HG03060 (cell line): Measurements from ENCODE around the gene EVA1A.

ENCODE experiments used
- ATAC-seq: cut with Tn5 transposase; IDR thresholded peaks from one replicate; pipeline ENCODE4 v1.9.1; 2021; ENCODE audit warnings: low read depth, moderate number of reproducible peaks; ENCODE audit not compliant: unreplicated experiment

Gene EVA1A

DNA sequence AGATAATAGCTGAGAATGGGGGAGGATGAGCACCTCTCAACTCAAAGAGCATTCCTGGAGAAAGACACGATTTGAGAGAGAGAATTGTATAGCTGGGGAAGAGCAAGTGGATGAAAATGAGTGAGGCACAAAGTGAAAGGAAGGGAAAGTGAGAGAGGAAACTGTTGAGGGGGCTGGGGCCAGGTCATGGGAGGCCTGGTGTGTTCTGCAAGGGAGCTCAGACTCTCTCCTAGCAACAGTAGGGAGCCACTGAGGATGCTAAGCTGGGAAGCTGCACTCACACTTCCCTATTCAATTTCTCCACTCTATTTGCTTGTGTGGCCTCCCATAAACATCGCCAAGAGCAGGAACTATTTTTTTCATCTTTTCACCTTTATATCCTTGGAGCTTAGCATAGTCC is 14.8 kb downstream of the EVA1A start:
- ATAC-seq = no peak

DNA sequence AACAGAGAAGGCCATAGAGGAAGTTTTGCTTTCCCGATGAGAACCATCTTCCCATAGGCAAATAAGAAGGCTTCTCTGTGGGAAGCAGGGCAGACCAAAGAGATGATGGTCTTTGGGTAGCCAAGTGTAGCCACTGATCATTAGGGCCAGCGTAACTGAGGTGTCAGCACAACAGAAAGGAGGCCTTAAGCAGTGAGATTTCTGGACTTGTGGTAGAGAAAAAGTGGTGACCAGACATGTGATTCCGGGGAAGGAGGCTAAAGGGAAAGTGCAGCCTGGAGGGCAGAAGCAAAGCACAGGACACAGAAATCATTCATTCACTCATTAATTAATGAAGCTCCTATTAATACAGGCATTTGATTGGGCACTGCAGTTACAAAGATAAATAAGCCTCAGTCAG is 15.4 kb downstream of the EVA1A start:
- ATAC-seq = no peak

DNA sequence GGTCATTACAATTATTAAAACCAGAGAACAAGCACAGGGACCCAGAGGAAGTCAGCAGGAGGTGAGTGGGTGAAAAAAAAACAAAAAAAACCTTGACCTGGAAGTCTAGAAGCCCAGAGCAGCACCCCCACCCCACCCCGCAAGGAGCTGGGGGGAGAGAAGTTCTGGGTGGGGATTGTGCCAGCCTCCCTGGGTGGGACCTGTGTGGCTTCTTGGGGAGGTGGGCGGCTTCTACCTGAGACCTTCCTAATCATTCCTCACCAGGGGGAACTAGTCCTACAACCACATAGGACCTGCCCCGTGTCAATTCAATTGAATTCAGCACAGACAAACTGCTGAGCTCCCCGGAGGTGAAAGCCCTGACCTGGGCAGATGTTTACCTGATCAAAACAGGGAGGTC is 17.3 kb downstream of the EVA1A start:
- no peak for ATAC-seq

DNA sequence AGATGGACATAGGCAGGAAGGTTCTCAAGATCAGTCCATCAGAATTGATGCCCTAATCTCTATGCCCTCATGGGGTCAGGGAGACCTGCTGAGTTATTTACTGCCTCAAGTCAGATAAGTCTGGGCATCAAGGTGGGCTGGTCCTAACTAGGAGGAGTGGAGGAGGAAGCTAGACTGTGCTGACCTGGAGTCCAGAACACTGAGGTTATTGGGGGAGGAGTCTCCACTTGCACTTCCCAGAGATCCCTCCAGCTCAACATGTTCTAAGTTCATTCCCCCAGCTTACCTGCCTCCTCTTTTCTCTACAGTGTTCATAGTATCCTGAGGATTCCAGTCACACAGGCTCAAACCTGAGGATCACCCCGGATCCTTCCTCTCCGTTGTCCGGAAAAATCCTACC is 19.3 kb downstream of the EVA1A start:
- no peak for ATAC-seq

DNA sequence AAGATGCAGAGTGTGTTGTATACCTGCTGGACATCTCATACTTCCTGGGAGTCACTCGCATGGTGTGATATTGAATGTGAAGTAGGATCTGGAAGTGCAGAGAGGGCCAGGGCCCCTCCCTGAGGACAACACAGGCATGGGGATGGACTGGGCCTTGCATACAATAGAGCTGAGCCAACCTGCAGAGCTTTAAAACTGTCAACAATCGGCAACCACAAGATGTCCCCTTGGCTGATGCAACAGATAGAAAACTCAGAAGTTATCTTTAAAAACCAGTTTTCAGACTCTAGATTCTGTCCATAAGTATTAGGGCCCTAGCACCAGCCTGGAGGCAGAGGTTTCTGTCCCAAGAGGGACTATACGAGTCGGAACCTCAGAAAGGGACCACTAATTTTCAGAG is 19.7 kb downstream of the EVA1A start:
- no peak for ATAC-seq

DNA sequence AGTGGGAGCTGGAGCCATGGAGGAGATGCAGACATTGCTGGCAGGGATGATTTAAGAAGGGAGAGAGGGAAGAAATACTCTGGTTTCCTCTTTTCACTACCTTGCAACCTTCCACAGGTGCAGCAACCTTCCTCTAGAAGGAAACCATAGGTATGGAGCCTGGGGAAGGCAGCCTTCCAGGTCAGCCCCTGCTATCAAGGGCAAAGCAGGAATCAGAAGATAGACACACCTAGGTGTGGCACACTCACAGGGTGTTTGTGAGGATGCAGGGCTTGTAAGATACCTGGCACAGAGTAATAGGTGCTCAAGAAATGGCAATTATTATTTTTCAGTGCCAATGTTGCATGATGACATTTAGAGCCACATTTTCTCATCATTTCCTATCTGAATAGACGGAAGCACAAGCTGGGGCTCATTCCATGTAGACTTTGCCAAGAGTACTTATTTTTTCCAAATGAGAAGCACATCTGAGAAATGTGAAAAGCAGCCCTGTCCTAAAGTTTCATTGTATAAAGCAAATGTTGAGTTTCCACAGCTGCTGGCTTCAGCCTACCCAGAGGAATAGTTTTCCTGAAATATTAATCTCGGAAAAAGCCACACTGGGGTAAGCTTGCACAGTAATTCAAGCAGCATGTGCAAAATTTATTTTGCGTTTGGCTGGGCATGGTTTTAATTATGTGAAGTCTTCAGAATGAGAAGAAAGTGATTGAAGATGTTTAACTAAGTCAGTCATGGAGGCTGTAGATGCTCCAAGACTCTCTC is 20.6 kb downstream of the EVA1A start:
- no peak for ATAC-seq

DNA sequence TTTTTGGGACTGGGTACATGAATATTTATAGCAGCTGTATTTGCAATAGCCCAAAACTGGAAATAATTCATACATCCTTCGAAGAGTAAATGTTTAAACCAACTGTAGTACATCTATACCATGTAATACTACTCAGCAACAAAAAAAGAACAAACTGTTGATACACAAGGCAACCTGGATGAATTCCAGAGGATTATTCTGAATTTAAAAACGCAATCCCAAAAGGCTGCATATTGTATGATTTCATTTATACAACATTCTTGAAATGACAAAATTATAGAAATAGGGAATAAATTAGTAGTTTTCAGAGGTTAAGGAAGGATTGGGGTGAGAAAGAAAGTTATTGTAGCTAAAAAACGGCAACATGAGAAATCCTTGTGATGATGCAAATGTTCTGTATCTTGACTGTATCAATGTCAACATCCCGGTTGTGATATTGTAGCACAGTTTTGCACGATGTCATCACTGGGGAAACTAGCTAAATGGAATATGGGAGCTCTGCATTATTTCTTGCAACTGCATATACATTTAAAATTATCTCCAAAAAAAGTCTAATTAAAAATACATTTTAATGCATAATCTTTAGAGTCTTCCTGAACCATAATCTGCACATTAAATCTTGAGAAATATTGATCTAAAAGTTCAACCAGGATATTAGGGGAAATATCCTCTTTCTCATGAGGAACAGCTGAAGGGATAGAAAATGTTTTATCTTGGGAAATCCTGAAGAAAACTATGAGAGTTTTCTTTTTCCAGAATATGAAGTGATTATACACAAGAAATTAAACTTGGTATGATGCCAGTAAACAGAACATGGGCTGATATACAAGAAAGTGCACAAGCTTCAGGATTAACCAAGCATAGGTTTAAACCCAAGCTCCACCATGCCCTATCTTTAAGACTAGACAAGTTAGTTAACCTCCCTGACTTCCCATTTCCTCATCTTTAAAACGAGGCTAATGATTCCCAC is 21.9 kb downstream of the EVA1A start:
- no peak for ATAC-seq

DNA sequence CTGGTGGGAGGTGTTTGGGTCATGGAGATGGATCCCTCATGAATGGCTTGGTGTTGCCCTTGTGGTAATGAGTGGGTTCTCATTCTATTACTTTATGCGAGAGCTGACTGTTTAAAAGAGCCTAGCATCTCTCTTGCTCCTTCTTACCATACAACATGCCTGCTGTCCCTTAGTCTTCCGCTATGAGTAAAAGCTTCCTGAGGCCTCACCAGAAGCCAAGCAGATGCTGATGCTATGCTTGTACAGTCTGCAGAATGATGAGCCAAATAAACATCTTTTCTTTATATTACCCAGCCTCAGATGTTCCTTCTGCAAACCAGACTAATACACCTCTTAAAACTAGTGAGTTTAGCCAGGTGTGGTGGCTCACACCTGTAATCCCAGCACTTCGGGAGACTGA is 23.1 kb downstream of the EVA1A start:
- no peak for ATAC-seq

DNA sequence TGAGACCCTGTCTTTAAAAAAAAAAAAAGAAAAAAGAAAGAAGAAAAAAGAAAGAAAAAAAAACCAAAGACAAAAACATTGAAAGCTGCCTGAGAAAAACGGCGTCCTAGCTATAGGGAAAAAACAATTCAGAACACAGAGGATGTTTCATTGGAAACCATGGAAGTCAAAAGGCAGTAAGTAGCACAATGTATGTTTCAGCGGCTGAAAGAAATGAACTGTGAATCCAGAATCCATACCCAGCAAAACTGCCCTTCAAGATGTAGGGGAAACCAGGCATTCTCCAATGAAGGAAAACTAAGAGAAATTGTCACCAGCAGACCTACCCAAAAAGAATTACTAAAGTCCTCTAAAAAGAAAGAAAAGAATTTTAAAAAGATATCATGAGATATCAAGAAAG is 27.6 kb downstream of the EVA1A start:
- no peak for ATAC-seq

DNA sequence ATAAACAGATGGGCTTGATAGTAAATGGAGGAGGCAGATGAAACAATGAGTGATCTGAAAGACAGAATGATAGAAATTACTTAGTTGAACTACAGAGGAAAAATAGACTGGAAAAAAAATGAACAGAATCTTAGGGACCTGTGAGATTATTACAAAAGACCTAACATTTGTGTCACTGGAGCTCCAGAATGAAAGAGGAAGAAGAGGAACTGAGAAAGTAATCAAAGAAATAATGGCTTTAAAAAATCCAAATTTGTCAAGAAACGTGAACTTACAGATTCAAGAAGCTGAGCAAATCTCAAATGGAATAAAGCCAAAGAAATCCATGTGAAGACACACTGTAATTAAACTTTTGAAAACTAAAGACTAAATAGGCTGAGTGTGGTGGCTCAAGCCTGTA is 28.3 kb downstream of the EVA1A start:
- ATAC-seq = no peak

DNA sequence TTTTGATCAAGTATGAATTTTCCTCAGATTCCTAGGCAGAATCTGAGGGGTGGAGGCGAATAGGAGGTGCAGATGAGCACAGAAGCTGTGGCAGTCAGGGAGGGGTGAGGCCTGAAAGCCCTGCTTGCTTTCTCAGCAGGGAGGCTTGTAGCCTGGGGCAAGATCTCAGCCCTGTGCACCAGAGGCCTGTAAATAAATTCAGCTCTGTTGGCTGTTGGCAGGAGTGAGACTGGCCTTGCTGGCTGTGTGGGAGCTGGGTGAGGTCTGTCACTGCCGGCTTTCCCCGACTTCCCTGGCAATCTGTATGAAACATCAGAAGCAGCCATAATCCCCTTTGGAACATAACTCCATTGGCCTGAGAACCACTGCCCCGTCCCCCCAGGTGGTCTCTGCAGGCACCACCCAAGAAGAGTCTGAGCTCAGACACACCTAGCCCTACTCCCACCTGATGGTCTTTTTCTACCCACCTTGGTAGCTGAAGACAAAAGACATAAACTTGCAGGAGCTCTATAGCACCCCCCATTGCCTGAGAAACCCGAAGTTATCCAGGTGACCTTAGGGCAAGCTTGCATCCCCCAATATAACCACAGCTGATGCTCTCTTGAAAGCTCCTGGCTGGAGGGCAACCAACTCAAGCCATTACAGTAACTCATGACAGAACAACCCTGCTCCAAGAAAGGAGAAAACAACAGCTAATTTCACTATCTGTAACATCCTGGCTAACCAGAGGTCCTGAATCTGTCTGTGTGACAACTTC is 32.3 kb downstream of the EVA1A start:
- ATAC-seq = no peak

DNA sequence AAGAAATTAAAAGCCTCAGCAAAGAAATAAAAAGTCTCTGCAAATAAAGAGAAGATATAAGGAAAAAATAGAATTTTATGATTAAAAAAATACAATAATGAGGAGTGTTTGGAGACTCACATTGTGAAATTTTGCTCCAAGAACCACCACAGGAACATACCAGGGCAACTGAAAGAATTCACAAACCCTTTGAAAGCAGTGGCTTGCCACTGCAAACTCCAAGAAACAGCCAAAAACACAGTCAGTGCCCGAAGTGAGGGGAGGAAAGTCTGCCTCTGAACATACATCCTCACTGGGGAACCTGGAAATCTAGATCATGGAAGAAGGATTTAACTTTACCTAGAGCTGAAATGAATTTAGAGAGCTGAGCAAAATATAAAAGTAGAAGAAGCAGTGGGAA is 33.1 kb downstream of the EVA1A start:
- ATAC-seq = no peak

DNA sequence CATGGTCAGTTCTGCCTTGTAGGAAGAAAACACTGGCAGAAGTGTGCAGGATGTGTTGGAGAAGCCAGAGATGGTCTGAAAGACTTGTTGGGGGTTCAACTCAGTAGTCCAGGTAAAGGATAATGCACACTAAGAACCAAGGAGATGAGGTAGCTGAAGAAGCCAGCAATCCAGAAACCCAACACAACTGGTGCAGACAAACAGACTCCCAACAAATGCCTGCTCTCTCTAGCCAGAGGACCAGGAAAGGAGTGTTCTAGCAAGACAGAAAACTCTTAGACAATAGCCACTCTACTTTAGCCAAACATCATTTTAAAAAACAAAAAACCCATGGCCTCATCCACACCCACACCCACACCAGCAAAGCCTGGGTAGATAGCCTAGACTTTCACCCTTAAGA is 33.9 kb downstream of the EVA1A start:
- ATAC-seq = no peak

DNA sequence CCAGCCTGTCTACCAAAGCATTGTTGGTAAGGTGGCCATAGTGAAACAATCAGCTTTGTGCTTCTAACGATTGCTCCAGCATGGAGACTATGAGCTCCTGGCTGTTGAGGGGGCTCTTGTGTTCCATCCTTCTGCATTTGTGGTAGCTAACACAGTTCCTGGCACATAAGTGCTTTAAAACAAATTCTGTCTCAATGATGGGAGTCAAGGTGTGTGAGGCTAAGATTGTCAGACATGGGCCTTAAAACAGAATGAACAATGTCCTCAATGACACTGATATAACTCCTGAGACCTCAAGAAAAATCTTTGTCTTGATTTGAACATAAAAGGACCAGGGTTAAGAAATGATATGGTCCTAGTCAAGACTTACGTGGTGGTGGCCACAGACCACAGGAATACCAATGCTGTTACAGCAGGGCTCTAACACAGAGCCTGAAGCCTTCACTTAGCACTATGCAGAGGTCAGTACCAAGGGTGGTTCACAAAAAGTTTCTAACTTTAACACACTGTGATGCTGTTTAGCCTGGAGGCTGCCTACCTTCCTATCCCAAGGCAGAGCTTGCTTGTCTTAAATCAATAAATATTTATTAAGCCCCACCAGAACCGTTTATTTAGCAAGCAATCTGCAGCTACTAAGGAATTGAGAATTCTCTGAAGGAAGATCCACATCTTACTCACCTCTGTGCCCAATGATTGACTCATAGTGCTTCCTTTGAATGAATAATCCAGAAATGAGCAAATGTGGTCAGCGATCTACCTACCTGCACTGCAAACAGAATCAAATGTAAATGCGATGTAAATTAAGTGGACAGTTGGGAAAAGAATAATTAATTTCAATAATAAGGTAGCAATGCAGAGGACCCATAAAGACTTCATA is 35.1 kb downstream of the EVA1A start:
- no peak for ATAC-seq

DNA sequence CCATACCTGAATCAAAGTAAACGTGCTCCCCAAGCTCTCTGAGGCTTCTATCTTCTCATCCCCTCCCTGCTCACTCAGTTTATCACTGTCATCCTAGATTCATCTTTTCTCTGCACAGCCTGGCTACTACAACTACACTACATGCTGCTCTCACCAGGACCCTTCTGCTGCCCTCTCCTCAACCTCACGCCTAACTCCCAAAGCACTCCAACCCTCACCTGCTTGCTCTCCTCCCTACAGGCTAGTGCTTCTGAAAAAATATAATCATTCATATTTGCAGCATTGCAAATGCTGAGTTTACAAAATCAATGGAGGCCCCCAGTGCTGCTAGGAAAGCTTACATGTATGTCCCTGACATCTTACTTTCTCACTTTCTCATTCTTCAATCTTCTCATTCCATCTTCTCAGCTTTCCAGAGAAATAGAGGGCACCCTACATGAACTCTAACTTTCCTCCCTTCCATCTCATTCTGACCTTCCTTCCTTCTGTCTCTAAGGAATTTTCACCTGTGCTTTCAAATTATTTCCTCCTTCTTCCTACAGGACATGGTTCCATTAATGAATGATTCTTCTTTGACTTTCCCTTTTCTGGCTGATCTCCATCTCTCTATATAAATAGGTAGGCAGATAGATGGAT is 36.3 kb downstream of the EVA1A start:
- no peak for ATAC-seq

DNA sequence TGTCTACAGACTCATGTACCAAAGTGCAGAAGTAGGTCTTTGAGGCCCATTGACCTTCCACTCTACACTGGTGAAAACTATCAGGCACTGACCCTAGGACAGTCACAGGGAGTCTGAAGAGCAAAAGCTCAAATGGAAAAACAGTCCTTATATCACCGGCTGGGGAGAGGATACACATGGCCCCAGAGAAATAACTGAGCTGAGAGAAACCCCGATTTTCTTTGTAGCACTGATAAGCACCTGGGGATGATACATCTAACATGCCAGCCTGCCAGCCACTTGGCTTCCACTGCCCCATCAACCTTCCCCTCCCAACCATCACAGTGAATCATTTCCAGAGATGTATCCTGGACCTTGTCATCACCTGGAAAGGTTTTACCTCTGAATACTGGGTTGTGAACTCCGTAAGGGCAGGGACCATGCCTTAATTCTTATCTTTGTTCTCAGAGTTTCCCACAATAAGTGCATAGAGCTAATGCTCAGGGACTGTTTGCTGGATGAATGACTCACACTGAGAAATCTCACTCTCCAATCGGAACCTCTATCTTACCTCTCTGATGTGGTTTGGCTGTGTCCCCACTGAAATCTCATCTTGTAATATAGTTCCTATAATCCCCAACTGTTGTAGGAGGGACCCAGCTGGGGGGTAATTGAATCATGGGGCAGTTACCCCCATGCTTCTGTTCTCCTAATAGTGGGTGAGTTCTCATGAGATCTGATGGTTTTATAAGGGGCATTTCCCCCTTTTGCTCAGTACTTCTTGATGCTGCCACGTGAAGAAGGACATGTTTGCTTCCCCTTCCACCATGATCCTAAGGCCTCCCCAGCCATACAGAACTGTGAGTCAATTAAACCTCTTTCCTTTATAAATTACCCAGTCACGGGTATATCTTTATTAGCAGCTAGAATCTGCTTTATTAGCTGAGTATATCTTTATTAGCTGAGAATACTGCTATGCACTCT is 37.1 kb downstream of the EVA1A start:
- ATAC-seq = peak; percentile 77

DNA sequence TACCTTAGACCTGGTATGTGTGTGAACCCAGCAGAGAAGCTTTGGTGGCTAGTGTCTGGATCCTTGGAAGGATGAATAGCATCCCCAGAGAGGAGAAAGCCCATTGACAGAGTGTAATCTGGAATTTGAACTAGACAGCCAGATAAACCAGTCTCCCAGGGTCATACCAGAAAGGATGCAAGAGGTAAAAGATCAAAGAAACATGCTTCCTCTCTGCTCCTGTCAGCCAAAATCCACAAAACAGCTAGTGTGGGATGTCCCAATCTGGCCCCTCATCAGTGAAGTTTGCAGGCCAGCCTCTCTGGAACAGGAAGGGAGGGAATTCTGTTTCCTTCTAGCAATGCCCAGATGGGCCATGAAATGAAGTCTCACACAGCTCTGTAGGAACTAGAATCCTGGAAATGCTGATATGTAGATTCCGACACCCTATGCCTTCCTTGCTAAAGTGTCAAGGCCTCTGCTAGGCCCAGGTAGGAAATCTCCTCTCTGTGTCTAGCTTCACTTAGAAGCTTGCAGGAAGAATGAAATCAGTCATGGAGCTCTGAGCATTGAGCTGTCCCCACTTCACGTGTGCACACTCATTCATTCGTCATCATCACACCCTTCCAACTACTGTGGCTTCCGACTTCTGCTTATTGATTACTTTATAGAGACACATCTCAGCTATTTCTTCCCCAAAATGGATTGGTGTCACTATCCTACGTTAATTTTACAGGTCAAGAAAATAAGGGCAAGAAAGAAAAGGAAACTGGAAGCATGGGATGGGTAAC is 38.0 kb downstream of the EVA1A start:
- no peak for ATAC-seq
